CD4-positive, alpha-beta T cell treated with Interleukin-17A for 1 hour (primary cell): ENCODE measurements around the gene ALG1L2.
"Not testable (repeated sequence)": the region's sequence is repeated elsewhere in the genome, so short reads cannot be mapped to it uniquely, and the experiment has no call there.

Source experiments
- DNase-seq: peaks from one replicate; pipeline ENCODE4 v3.0.0-alpha.2; 2020

Gene ALG1L2

DNA sequence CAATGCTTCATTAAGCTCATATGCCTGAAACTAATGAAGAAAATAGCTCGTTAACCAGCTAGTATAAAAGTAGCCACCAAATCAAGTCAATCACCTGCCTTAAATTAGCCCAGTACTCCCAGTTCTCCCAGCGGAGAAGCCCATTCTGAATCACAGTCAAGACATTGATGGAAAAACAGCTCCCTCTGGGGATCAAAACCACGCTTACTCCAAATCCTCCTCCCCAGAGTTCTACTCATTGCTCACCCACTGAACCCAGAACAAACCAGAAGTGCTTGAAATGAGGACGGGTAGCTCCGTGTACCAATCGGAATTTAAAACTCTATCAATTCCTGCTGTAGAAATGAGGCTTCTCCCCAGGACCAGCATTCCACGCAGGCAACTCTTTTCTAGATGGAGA, 54.7 kb downstream of the ALG1L2 start:
- not testable (repeated sequence) for DNase-seq

DNA sequence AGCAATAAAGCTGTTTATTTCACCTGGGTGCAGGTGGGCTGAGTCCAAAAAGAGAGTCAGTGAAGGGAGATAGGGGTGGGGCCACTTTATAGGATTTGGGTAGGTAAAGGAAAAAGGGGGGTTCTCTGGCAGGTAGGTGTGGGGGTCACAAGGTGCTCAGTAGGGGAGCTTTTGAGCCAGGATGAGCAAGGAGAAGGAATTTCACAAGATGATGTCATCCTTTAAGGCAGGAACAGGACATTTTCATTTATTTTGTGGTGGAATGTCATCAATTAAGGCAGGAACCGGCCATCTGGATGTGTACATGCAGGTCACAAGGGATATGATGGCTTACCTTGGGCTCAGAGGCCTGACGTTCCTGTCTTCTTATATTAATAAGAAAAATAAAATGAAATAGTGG, 56.1 kb downstream of the ALG1L2 start:
- DNase-seq, result not testable (repeated sequence)

DNA sequence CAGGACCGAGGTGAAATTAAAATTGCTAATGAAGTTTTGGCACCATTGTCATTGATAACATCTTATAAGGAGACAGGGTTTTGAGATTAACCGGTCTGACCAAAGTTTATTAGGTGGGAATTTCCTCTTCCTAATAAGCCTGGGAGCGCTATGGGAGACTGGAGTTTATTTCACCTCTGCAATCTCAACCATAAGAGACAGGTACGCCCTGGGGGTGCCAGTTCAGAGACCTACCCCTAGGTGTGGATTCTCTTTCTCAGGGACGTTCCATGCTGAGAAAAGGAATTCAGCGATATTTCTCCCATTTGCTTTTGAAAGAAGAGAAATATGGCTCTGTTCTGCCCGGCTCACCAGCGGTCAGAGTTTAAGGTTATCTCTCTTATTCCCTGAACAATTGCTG, 57.4 kb downstream of the ALG1L2 start:
- DNase-seq, result not testable (repeated sequence)

DNA sequence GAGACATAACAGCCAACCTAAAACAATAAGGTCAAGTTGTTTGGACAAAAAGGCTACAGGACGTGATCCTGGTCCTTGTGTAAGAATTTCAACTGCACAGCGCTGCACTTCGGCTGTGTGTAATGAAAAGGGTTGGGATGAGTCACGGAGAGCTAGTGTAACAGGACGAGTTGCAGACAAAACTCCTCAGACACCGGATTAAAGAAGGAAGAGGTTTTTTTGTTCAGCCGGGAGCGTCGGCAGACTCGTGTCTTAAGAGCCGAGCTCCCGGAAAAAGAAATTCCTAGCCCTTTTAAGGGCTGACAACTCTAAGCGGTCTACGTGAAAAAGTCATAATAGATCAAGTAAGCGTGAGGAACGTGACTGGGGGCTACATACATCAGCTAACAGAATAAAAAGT, 59.1 kb downstream of the ALG1L2 start:
- not testable (repeated sequence) for DNase-seq

DNA sequence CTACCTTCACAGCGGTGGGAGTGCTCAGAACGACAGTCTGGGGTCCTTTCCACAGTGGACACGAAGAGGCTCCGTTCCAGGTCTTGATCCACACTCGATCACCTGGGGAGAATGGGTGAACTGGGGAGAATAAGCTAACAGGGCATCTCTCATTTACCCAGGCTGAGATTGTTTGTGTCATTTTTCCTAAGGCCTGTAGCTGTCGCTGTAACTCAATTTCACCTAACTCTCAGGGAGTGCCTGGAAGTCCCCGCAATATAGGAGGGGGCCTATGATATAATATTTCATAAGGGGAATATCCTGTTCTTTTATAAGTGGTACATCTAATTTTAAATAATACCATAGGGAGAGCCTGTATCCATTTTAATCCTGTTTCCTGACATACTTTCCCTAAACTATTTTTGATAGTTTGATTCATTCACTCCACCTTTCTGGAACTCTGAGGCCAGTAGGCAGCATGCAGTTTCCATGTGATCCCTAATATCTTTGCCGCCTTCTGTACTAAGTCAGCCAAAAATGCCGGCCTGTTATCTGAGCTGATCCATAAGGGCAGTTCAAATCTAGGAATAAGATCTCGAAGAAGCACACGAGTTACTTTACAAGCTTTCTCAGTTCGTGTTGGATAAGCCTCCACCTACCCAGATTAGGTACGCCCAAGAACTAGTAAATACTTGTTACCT, 62.2 kb downstream of the ALG1L2 start:
- not testable (repeated sequence) for DNase-seq

DNA sequence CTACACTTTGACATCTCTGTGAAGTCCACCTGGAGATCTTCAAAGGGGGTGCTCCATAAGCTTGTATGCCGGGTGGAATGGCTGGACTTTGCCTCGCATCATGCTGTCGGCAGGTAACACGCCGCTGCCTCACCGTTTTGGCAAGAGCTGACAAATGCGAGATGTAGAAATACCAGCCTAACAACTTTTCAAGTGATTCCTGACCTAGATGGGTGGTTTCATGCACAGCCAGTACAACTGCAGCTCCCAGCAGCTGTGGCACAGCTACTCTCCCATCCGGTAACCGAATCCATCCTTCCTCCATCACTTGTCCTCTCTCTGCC, 62.7 kb downstream of the ALG1L2 start:
- DNase-seq, result not testable (repeated sequence)

DNA sequence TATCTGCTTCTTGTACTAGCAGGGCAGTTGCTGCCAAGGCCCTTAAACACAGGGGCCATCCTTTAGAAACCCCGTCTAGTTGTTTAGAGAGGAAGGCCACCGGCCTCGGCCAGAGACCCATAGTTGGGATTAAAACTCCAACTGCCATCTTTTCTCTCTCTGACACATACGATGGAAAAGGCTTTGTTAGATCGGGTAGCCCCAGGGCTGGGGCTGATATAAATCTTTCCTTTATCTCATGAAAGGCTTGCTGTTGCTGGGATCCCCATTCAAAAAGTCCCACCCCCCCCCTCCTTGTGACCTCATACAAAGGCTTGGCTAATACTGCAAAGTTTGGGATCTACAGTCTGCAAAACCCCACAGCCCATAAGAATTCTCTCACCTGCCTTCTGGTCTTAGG, 63.8 kb downstream of the ALG1L2 start:
- DNase-seq, result not testable (repeated sequence)

DNA sequence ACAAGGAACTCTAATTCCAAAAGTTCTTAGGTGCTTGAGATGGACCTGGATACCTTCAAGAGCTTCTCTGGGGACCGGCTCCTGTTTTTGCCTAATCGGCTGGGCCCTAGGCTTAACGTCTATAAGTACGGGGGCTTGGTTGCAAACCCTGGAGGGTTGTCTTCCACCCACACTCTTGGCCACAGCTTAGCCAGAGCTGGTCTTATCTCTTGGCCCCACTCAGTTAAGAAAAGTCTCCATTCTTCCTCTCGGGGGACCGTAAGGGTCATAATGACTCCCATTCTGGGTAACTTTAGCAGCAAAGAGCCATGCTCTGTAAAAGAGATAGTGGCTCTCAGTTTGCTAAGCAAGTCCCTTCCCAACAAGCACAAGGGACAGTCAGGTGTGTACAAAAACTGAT, 64.8 kb downstream of the ALG1L2 start:
- DNase-seq, result not testable (repeated sequence)
